GM13977 (cell line): ENCODE results near the gene ENTPD5.

Source experiments
- DNase-seq: peaks from one replicate; pipeline ENCODE4 v3.0.0; 2012; ENCODE audit warnings: low spot score
- CTCF ChIP-seq: IDR thresholded peaks from 2 replicates; pipeline ENCODE4 v1.5.1; 2012; ENCODE audit warnings: mild to moderate bottlenecking, control low read depth; ENCODE audit not compliant: insufficient read depth; ENCODE audit errors: extremely low read depth, missing control alignments
- in situ Hi-C: fragments of 300-500 bp; cut with MboI; formaldehyde crosslinking; loops from one replicate; pipeline ENCODE4 v1.12.0; 2022; ENCODE audit warnings: low sequenced_read_pairs, low pct_unique_long_range_greater_than_20kb, mixed read lengths, inconsistent platforms; ENCODE audit not compliant: unreplicated experiment

Gene ENTPD5

GRCh38 chr14:73968885-73969284 is 50.2 kb downstream of the ENTPD5 start:
- in situ Hi-C loops, result no loop called here
- TF ChIP-seq CTCF, result no peak
- no peak for DNase-seq

- TF ChIP-seq CTCF, result no peak
- in situ Hi-C loops, result no loop called here
- DNase-seq, result no peak
These were observed 53.9 kb downstream of the ENTPD5 start for GRCh38 chr14:73965216-73965615.

- DNase-seq, result no peak
- no peak for TF ChIP-seq CTCF
- in situ Hi-C loops, result no loop called here
These were observed 57.9 kb downstream of the ENTPD5 start for GRCh38 chr14:73961192-73961591.

- in situ Hi-C loops, result no loop called here
- no peak for TF ChIP-seq CTCF
- no peak for DNase-seq
These were observed 60.5 kb downstream of the ENTPD5 start for GRCh38 chr14:73958591-73958990.

GRCh38 chr14:73955674-73956073 is 63.4 kb downstream of the ENTPD5 start:
- no peak for DNase-seq
- in situ Hi-C loops, result no loop called here
- no peak for TF ChIP-seq CTCF

GRCh38 chr14:73953731-73954130 is 65.4 kb downstream of the ENTPD5 start:
- DNase-seq, result no peak
- TF ChIP-seq CTCF, result no peak
- in situ Hi-C loops, result no loop called here
